Measurements from ENCODE around the gene FLAD1. TPM values are rescaled to one million over a fixed set of nuclear protein-coding genes. Genes with fewer than 3 reads are reported as not detected.
A peak's percentile ranks its signal among the peaks of the same experiment; 100 is the strongest.

FLAD1 gene
- total RNA-seq, 1 experiment from 2014 or later: 49.5 TPM

GRCh38 chr1:155034318-155035208 is 51.4 kb downstream of the FLAD1 start:
- no peak for DNase-seq (ENCODE audit: low read depth)

GRCh38 chr1:155035936-155036335 is 52.8 kb downstream of the FLAD1 start:
- no peak for DNase-seq (ENCODE audit: low read depth)

GRCh38 chr1:155037043-155037442 is 53.9 kb downstream of the FLAD1 start:
- no peak for DNase-seq (ENCODE audit: low read depth)

- no peak for DNase-seq (ENCODE audit: low read depth)
Measured at GRCh38 chr1:155037851-155038441, 54.8 kb downstream of the FLAD1 start.

- DNase-seq (ENCODE audit: low read depth): peak; percentile 56
Measured at GRCh38 chr1:155038602-155039307, 55.6 kb downstream of the FLAD1 start.

- DNase-seq (ENCODE audit: low read depth): no peak
Measured at GRCh38 chr1:155039308-155039669, 56.1 kb downstream of the FLAD1 start.

GRCh38 chr1:155040358-155041093 is 57.4 kb downstream of the FLAD1 start:
- DNase-seq (ENCODE audit: low read depth): no peak

Small RNAs within 50 kb of the gene (small RNA-seq; reads per million reads assigned to genes)
- not detected for gene MIR4258
- gene RF00017: not detected

Other genes with a start within 250 kb of the FLAD1 start
- gene KCNN3, start 113.1 kb upstream of the FLAD1 start, total RNA-seq (2014; rRNA removed; shearing (Covaris generic)): 0.20 and 0.34 TPM in 2 replicates
- gene PMVK, start 46.6 kb upstream of the FLAD1 start, total RNA-seq (2014; rRNA removed; shearing (Covaris generic)): 6.2 and 10.8 TPM in 2 replicates
- 12.0 and 13.9 TPM in 2 replicates for gene PBXIP1, start 27.2 kb upstream of the FLAD1 start, total RNA-seq (2014; rRNA removed; shearing (Covaris generic))
- gene PYGO2, start 21.6 kb upstream of the FLAD1 start, total RNA-seq (2014; rRNA removed; shearing (Covaris generic)): 26.3 and 32.4 TPM in 2 replicates
- 126 and 173 TPM in 2 replicates for gene SHC1, start 12.6 kb upstream of the FLAD1 start, total RNA-seq (2014; rRNA removed; shearing (Covaris generic))
- gene CKS1B, start 8.7 kb upstream of the FLAD1 start, total RNA-seq (2014; rRNA removed; shearing (Covaris generic)): 210 and 222 TPM in 2 replicates
- 0.64 TPM in 1 of 2 replicates, not detected in the other for gene LENEP, start 10.2 kb downstream of the FLAD1 start, total RNA-seq (2014; rRNA removed; shearing (Covaris generic))
- gene ZBTB7B, start 19.5 kb downstream of the FLAD1 start, total RNA-seq (2014; rRNA removed; shearing (Covaris generic)): 18.9 and 22.2 TPM in 2 replicates
- gene DCST2, start 50.4 kb downstream of the FLAD1 start, total RNA-seq (2014; rRNA removed; shearing (Covaris generic)): 0.03 TPM in 1 of 2 replicates, not detected in the other
- 0.17 TPM in 1 of 2 replicates, not detected in the other for gene DCST1, start 50.5 kb downstream of the FLAD1 start, total RNA-seq (2014; rRNA removed; shearing (Covaris generic))
- gene ADAM15, start 68.0 kb downstream of the FLAD1 start, total RNA-seq (2014; rRNA removed; shearing (Covaris generic)): 198 and 262 TPM in 2 replicates
- 8.4 and 11.0 TPM in 2 replicates for gene EFNA4, start 80.4 kb downstream of the FLAD1 start, total RNA-seq (2014; rRNA removed; shearing (Covaris generic))
- gene EFNA3, start 95.5 kb downstream of the FLAD1 start, total RNA-seq (2014; rRNA removed; shearing (Covaris generic)): 3.3 and 7.0 TPM in 2 replicates
- 1.4 and 3.6 TPM in 2 replicates for gene EFNA1, start 144.5 kb downstream of the FLAD1 start, total RNA-seq (2014; rRNA removed; shearing (Covaris generic))
- 36.9 and 42.2 TPM in 2 replicates for gene SLC50A1, start 152.5 kb downstream of the FLAD1 start, total RNA-seq (2014; rRNA removed; shearing (Covaris generic))
- gene DPM3, start 157.2 kb downstream of the FLAD1 start, total RNA-seq (2014; rRNA removed; shearing (Covaris generic)): 36.0 and 42.9 TPM in 2 replicates
- 126 and 170 TPM in 2 replicates for gene KRTCAP2, start 190.0 kb downstream of the FLAD1 start, total RNA-seq (2014; rRNA removed; shearing (Covaris generic))
- 3.1 and 4.1 TPM in 2 replicates for gene TRIM46, start 190.5 kb downstream of the FLAD1 start, total RNA-seq (2014; rRNA removed; shearing (Covaris generic))
- 2.7 and 3.1 TPM in 2 replicates for gene THBS3, start 224.6 kb downstream of the FLAD1 start, total RNA-seq (2014; rRNA removed; shearing (Covaris generic))
- gene MTX1, start 225.4 kb downstream of the FLAD1 start, total RNA-seq (2014; rRNA removed; shearing (Covaris generic)): 50.0 and 54.0 TPM in 2 replicates